Glutamatergic neuron (in vitro differentiated cells): ENCODE results near the gene GPR55. TPM values are rescaled to one million over a fixed set of nuclear protein-coding genes. Genes with fewer than 3 reads are reported as not detected.

Experiments
- DNase-seq: peaks from one replicate; pipeline ENCODE4 v3.0.0; 2022
- H3K27ac Mint-ChIP-seq: one replicate; pipeline ENCODE4 v1.8.0; 2020; ENCODE audit warnings: mild to moderate bottlenecking, mixed read lengths, inconsistent platforms; ENCODE audit not compliant: unreplicated experiment
- H3K27me3 Mint-ChIP-seq: one replicate; pipeline ENCODE4 v1.8.0; 2020; ENCODE audit warnings: mild to moderate bottlenecking, moderate library complexity, mixed read lengths, inconsistent platforms; ENCODE audit not compliant: unreplicated experiment
- H3K36me3 Mint-ChIP-seq: one replicate; pipeline ENCODE4 v1.8.0; 2020; ENCODE audit warnings: mild to moderate bottlenecking, mixed read lengths, inconsistent platforms; ENCODE audit not compliant: unreplicated experiment
- H3K4me1 Mint-ChIP-seq: one replicate; pipeline ENCODE4 v1.8.0; 2020; ENCODE audit warnings: mild to moderate bottlenecking, low read depth, mixed read lengths, inconsistent platforms; ENCODE audit not compliant: unreplicated experiment
- H3K4me3 Mint-ChIP-seq: one replicate; pipeline ENCODE4 v1.8.0; 2020; ENCODE audit warnings: mild to moderate bottlenecking, mixed read lengths, inconsistent platforms; ENCODE audit not compliant: unreplicated experiment
- H3K9me3 Mint-ChIP-seq: one replicate; pipeline ENCODE4 v1.8.0; 2020; ENCODE audit warnings: mild to moderate bottlenecking, moderate library complexity, mixed read lengths, inconsistent platforms; ENCODE audit not compliant: unreplicated experiment
- total RNA-seq: library from RNA; stranded (reverse); fragmentation: NEBNext Ultra II Directional; extraction: Animal tissue kit (Norgen Biotek cat#: 25700); gene quantifications from one replicate; pipeline ENCODE4 v1.2.1, GENCODE V29; 2021; ENCODE audit not compliant: unreplicated experiment
- TF ChIP-seq, protein P1 (sequence below): fragments of 200-600 bp; sonication (generic); IDR thresholded peaks from one replicate; pipeline ENCODE4 v1.5.0; 2021; ENCODE audit not compliant: partially characterized antibody, unreplicated experiment

The GPR55 gene
- total RNA-seq, 1 donor from 2014 or later = not detected

DNA sequence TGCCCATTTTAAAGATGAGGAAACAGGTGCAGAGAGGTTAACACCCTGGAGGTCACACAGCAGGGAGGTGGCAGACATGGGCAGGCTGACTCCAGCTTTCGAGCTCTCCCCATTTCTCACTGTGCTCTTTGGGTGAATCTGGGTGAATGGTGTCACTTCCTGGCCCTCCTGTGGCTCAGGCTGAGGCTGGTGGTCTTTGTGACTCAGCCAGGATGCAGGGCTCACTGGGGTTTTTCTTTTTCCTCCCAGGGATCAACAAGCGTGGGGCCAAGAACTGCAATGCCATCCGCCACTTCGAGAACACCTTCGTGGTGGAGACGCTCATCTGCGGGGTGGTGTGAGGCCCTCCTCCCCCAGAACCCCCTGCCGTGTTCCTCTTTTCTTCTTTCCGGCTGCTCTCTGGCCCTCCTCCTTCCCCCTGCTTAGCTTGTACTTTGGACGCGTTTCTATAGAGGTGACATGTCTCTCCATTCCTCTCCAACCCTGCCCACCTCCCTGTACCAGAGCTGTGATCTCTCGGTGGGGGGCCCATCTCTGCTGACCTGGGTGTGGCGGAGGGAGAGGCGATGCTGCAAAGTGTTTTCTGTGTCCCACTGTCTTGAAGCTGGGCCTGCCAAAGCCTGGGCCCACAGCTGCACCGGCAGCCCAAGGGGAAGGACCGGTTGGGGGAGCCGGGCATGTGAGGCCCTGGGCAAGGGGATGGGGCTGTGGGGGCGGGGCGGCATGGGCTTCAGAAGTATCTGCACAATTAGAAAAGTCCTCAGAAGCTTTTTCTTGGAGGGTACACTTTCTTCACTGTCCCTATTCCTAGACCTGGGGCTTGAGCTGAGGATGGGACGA lies 47.1 kb downstream of the GPR55 start:
- H3K27ac Mint-ChIP-seq = no peak overlapping the region
- TF ChIP-seq, protein P1, sequence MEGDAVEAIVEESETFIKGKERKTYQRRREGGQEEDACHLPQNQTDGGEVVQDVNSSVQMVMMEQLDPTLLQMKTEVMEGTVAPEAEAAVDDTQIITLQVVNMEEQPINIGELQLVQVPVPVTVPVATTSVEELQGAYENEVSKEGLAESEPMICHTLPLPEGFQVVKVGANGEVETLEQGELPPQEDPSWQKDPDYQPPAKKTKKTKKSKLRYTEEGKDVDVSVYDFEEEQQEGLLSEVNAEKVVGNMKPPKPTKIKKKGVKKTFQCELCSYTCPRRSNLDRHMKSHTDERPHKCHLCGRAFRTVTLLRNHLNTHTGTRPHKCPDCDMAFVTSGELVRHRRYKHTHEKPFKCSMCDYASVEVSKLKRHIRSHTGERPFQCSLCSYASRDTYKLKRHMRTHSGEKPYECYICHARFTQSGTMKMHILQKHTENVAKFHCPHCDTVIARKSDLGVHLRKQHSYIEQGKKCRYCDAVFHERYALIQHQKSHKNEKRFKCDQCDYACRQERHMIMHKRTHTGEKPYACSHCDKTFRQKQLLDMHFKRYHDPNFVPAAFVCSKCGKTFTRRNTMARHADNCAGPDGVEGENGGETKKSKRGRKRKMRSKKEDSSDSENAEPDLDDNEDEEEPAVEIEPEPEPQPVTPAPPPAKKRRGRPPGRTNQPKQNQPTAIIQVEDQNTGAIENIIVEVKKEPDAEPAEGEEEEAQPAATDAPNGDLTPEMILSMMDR = no peak
- peaks cover 5% of the 10 kb centered on the region for H3K36me3 Mint-ChIP-seq
- H3K9me3 Mint-ChIP-seq = peaks cover 2% of the 10 kb centered on the region
- DNase-seq = no peak
- no peak overlapping the region for H3K4me3 Mint-ChIP-seq
- H3K27me3 Mint-ChIP-seq = peaks cover 14% of the 10 kb centered on the region
- H3K4me1 Mint-ChIP-seq = peaks cover 3% of the 10 kb centered on the region

DNA sequence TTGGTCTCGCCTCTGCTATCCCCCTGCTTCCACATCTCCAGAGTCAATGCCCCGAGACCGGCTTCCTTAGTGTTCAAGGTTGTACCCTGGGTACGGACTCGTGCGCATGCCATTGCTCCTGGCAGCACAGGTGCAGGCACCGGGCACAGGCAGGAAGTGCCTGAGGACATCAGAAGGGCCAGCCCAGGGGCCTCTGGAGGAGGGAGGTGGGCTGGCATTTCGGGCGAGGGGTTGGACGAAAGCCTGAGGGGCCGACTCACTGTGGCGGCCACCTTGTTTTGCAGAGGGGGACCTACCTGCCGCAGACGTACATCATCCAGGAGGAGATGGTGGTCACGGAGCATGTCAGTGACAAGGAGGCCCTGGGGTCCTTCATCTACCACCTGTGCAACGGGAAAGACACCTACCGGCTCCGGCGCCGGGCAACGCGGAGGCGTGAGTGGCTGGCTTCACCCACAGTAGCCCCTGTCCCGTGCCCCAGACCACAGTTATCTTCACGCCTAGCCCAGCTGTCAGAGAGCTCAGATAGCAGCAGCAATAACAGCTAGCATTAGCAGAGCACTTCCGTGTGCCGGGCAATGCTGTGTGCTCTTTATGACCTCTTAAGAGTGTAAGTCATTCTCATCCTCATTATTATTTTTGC lies 47.8 kb downstream of the GPR55 start:
- Mint-ChIP-seq H3K4me1 (peaks cover 3% of the 10 kb centered on the region), H3K4me3 (no peak overlapping the region), H3K27ac (no peak overlapping the region), H3K27me3 (peaks cover 14% of the 10 kb centered on the region), H3K36me3 (peaks cover 5% of the 10 kb centered on the region), H3K9me3 (peaks cover 2% of the 10 kb centered on the region)
- no peak for DNase-seq
- TF ChIP-seq, protein P1 = no peak

DNA sequence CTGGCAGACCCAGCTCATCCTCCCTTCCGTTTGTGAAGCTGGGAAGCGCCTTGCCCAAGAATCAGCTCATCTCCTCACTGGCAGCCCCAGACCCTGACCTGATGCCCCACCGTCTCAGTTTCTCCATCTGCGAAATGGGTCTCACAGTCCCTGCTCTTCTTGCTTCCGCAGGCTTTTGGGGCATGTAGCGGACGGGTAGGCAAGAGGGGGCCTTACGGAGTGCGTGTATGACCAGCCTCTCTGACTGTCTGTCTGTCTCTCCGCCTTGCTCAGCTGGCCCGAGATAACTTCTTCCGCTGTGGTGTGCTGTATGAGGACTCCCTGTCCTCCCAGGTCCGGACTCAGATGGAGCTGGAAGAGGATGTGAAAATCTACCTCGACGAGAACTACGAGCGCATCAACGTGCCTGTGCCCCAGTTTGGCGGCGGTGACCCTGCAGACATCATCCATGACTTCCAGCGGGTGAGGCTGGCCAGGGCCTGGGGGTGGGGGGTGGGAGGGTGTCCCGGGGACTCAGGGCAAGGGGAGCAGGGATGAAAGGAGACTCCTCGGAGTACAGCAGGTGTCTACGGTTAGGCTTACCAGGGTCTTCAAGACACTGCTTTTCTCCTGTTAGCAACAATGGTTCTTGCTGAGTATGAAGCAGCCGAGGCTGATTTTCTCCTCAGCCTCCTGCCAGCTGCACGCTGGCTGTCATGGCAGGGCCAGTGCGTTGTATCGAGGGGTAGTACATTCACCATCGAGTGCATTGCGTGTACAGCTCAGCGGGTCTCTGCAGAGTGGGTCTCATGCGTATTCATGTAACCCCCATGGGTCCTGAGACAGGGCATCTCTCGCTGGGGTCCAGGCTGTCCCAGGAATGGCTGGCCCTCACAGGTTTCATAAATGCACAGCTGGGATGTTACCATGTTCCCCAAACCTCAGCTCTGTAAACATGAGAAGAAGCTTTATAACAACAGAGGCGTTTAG lies 49.4 kb downstream of the GPR55 start:
- Mint-ChIP-seq H3K27ac (no peak overlapping the region), H3K4me3 (no peak overlapping the region), H3K9me3 (no peaks in the 10 kb centered on the region), H3K36me3 (peaks cover 5% of the 10 kb centered on the region), H3K27me3 (peaks cover 14% of the 10 kb centered on the region), H3K4me1 (peaks cover 6% of the 10 kb centered on the region)
- TF ChIP-seq, protein P1 = no peak
- DNase-seq = no peak

DNA sequence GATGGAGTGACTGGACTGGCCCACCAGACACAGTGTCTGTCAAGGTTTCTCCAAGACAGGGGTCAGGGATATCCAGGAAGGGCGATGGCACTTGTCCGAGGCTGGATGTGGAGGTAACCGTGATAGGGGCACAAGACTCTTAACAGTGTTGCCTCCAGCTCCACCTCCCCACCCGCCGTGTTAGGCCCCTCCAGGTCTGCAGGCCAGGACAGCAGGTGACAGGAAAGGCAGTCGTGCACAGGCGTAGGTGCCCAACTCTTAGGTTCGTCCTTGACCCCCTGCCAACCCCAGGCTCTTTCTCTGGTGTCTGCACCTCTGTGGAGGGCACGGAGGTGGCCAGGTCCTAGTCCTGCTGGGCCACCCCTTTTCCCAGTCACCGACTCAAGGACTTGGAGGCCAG lies 50.2 kb downstream of the GPR55 start:
- peaks cover 5% of the 10 kb centered on the region for H3K36me3 Mint-ChIP-seq
- H3K27me3 Mint-ChIP-seq = peaks cover 14% of the 10 kb centered on the region
- peaks cover 2% of the 10 kb centered on the region for H3K9me3 Mint-ChIP-seq
- TF ChIP-seq, protein P1 = no peak
- DNase-seq = no peak
- H3K27ac Mint-ChIP-seq = no peak overlapping the region
- H3K4me1 Mint-ChIP-seq = peaks cover 14% of the 10 kb centered on the region
- no peak overlapping the region for H3K4me3 Mint-ChIP-seq
